ENCODE results near the gene NFAT5. TPM values are rescaled to one million over a fixed set of nuclear protein-coding genes. Genes with fewer than 3 reads are reported as not detected.

The NFAT5 gene
- polyA plus RNA-seq, 3 donors, result 2.4 to 6.9 (median 2.5) TPM

- H3K4me3 Mint-ChIP-seq, result peak overlapping the region; percentile 75 to 85
- WGBS (ENCODE audit: insufficient coverage), result 45% methylated on average over 4 of the region's 13 CpGs
- H3K27me3 ChIP-seq (ENCODE audit: control insufficient read depth in 2 of 2, insufficient read depth in 2 of 2, low read length in 2 of 2), result peaks cover 2% of the 10 kb centered on the region in 2 donors
- H3K27ac Mint-ChIP-seq, result peak overlapping the region; percentile 92 to 96 (median 94)
- DNase-seq, result peak; percentile 88 to 99 (median 91)
- H3K9ac ChIP-seq (ENCODE audit: insufficient read depth, low read length, poor library complexity, severe bottlenecking), result peak overlapping the region; percentile 98
- H4K20me1 ChIP-seq (ENCODE audit: insufficient read depth, low read length), result peaks cover 25% of the 10 kb centered on the region
- no peaks in the 10 kb centered on the region for H3K9me3 ChIP-seq (replicated peaks in 1 of 2; ENCODE audit: control insufficient read depth in 1 of 2, insufficient read depth in 1 of 2, low read length in 2 of 2)
- H3K36me3 Mint-ChIP-seq, result peaks cover 0 to 9% of the 10 kb centered on the region in 2 donors
- intact Hi-C loops (cut with micrococcal nuclease), result loop anchor here (5.0 to 10.0 kb wide), 2 partner anchors 52 to 169 kb away; no protein-coding TSS in a partner anchor
- peak overlapping the region in 2 of 3 experiments; percentile 73 to 96 for H3K4me3 ChIP-seq (replicated peaks in 1 of 3; ENCODE audit: low read depth in 2 of 3, low read length in 3 of 3)
- H3K27me3 Mint-ChIP-seq (ENCODE audit: low read depth in 3 of 3), result peaks cover 1 to 7% (median 5%) of the 10 kb centered on the region in 3 donors
- TF ChIP-seq CTCF (IDR thresholded peaks at IDR 0.05), result no peak
- peaks cover 0 to 3% (median 0%) of the 10 kb centered on the region in 7 donors for H3K9me3 Mint-ChIP-seq
- no peak overlapping the region for H2AFZ ChIP-seq (ENCODE audit: insufficient read depth, low read depth, low read length, poor library complexity, severe bottlenecking)
- peak overlapping the region; percentile 87 for H3K4me2 ChIP-seq (replicated peaks; ENCODE audit: extremely low read depth, low read length, poor library complexity, severe bottlenecking)
- peak overlapping the region; percentile 34 to 93 for H3K27ac ChIP-seq (ENCODE audit: low read depth in 1 of 2, low read length in 2 of 2)
- H3K4me1 ChIP-seq (ENCODE audit: control insufficient read depth in 1 of 2, insufficient read depth in 2 of 2, low read length in 2 of 2), result peaks cover 28 to 42% of the 10 kb centered on the region in 2 donors
- H3K36me3 ChIP-seq (replicated peaks in 1 of 2; ENCODE audit: control insufficient read depth in 1 of 2, insufficient read depth in 2 of 2, low read length in 2 of 2), result no peaks in the 10 kb centered on the region
- peaks cover 29% of the 10 kb centered on the region for H3K79me2 ChIP-seq (ENCODE audit: insufficient read depth, low read length)
- peaks cover 39% of the 10 kb centered on the region for H3K4me1 Mint-ChIP-seq
Observed at GRCh38 chr16:69563605-69564580, 1.9 kb upstream of the NFAT5 start.

- TF ChIP-seq CTCF (IDR thresholded peaks at IDR 0.05), result no peak
- Histone ChIP-seq H3K4me2 (replicated peaks; ENCODE audit: extremely low read depth, low read length, poor library complexity, severe bottlenecking) (peak overlapping the region; percentile 87), H3K9ac (ENCODE audit: insufficient read depth, low read length, poor library complexity, severe bottlenecking) (peak overlapping the region; percentile 98), H3K4me3 (replicated peaks in 1 of 3; ENCODE audit: low read depth in 2 of 3, low read length in 3 of 3) (peak overlapping the region; percentile 66 to 96 (median 73)), H3K27me3 (ENCODE audit: control insufficient read depth in 2 of 2, insufficient read depth in 2 of 2, low read length in 2 of 2) (peaks cover 0 to 2% of the 10 kb centered on the region in 2 donors), H3K4me1 (ENCODE audit: control insufficient read depth in 1 of 2, insufficient read depth in 2 of 2, low read length in 2 of 2) (peaks cover 28 to 42% of the 10 kb centered on the region in 2 donors), H3K9me3 (replicated peaks in 1 of 2; ENCODE audit: control insufficient read depth in 1 of 2, insufficient read depth in 1 of 2, low read length in 2 of 2) (no peaks in the 10 kb centered on the region), H4K20me1 (ENCODE audit: insufficient read depth, low read length) (peaks cover 37% of the 10 kb centered on the region), H3K36me3 (replicated peaks in 1 of 2; ENCODE audit: control insufficient read depth in 1 of 2, insufficient read depth in 2 of 2, low read length in 2 of 2) (no peaks in the 10 kb centered on the region), H3K27ac (ENCODE audit: low read depth in 1 of 2, low read length in 2 of 2) (peak overlapping the region; percentile 35 to 98), H3K79me2 (ENCODE audit: insufficient read depth, low read length) (peaks cover 41% of the 10 kb centered on the region), H2AFZ (ENCODE audit: insufficient read depth, low read depth, low read length, poor library complexity, severe bottlenecking) (peak overlapping the region; percentile 26)
- peaks cover 5 to 14% of the 10 kb centered on the region in 2 donors for H3K36me3 Mint-ChIP-seq
- peak overlapping the region; percentile 75 to 84 for H3K4me3 Mint-ChIP-seq
- peak in 2 of 3 donors; percentile 5 to 10 for DNase-seq
- H3K4me1 Mint-ChIP-seq, result peaks cover 42% of the 10 kb centered on the region
- peaks cover 0 to 3% (median 0%) of the 10 kb centered on the region in 7 donors for H3K9me3 Mint-ChIP-seq
- intact Hi-C loops (cut with micrococcal nuclease), result loop anchor here (5.0 to 10.0 kb wide), 4 partner anchors 33 to 170 kb away; no protein-coding TSS in a partner anchor
- peaks cover 0 to 2% (median 1%) of the 10 kb centered on the region in 3 donors for H3K27me3 Mint-ChIP-seq (ENCODE audit: low read depth in 3 of 3)
- under 1% methylated on average over 21 of the region's 31 CpGs for WGBS (ENCODE audit: insufficient coverage)
- peak overlapping the region; percentile 90 to 96 (median 93) for H3K27ac Mint-ChIP-seq
Observed at GRCh38 chr16:69564845-69565670, 708 bp upstream of the NFAT5 start.

Data from CD14-positive monocyte (primary cell).